Measurements from ENCODE around the gene KIF9. TPM values are rescaled to one million over a fixed set of nuclear protein-coding genes. Genes with fewer than 3 reads are reported as not detected.
"Not testable (repeated sequence)": the region's sequence is repeated elsewhere in the genome, so short reads cannot be mapped to it uniquely, and the experiment has no call there.

Gene KIF9
- total RNA-seq, 2 donors from 2014 or later = 5.3 to 13.4 TPM

- no peaks in the 10 kb centered on the region for H3K36me3 ChIP-seq
- H3K4me3 ChIP-seq = no peak overlapping the region
- H3K9ac ChIP-seq (ENCODE audit: low read depth in 2 of 2, low read length in 2 of 2) = no peak overlapping the region
- H3K4me1 ChIP-seq = no peaks in the 10 kb centered on the region
- H3K27me3 ChIP-seq = no peaks in the 10 kb centered on the region
- H3K9me3 ChIP-seq = no peaks in the 10 kb centered on the region
- DNase-seq = no peak
- no peak overlapping the region for H3K27ac ChIP-seq
- intact Hi-C loops (cut with DNase I) = no loop called here
- TF ChIP-seq CTCF (IDR thresholded peaks at IDR 0.05) = no peak
Observed at GRCh38 chr3:47227678-47228077, 54.9 kb downstream of the KIF9 start.

- no peak for TF ChIP-seq CTCF (IDR thresholded peaks at IDR 0.05)
- Histone ChIP-seq H3K4me3 (no peak overlapping the region), H3K9ac (ENCODE audit: low read depth in 2 of 2, low read length in 2 of 2) (no peak overlapping the region), H3K27ac (no peak overlapping the region), H3K4me1 (no peaks in the 10 kb centered on the region), H3K9me3 (no peaks in the 10 kb centered on the region), H3K27me3 (no peaks in the 10 kb centered on the region), H3K36me3 (no peaks in the 10 kb centered on the region)
- intact Hi-C loops (cut with DNase I) = no loop called here
- DNase-seq = no peak
Observed at GRCh38 chr3:47225310-47225906, 57.2 kb downstream of the KIF9 start.

GRCh38 chr3:47223755-47224154, 58.8 kb downstream of the KIF9 start:
- intact Hi-C loops (cut with DNase I) = no loop called here
- Histone ChIP-seq H3K36me3 (no peaks in the 10 kb centered on the region), H3K9ac (ENCODE audit: low read depth in 2 of 2, low read length in 2 of 2) (no peak overlapping the region), H3K27ac (no peak overlapping the region), H3K27me3 (no peaks in the 10 kb centered on the region), H3K9me3 (no peaks in the 10 kb centered on the region), H3K4me3 (no peak overlapping the region), H3K4me1 (no peaks in the 10 kb centered on the region)
- no peak for TF ChIP-seq CTCF (IDR thresholded peaks at IDR 0.05)
- DNase-seq = no peak

GRCh38 chr3:47221798-47222197, 60.8 kb downstream of the KIF9 start:
- DNase-seq = no peak
- no peak overlapping the region for H3K9ac ChIP-seq (ENCODE audit: low read depth in 2 of 2, low read length in 2 of 2)
- no peaks in the 10 kb centered on the region for H3K36me3 ChIP-seq
- no peaks in the 10 kb centered on the region for H3K27me3 ChIP-seq
- intact Hi-C loops (cut with DNase I) = no loop called here
- H3K4me1 ChIP-seq = no peaks in the 10 kb centered on the region
- TF ChIP-seq CTCF (IDR thresholded peaks at IDR 0.05) = no peak
- no peak overlapping the region for H3K27ac ChIP-seq
- H3K4me3 ChIP-seq = no peak overlapping the region
- H3K9me3 ChIP-seq = no peaks in the 10 kb centered on the region

- no peaks in the 10 kb centered on the region for H3K27me3 ChIP-seq
- no peak for DNase-seq
- intact Hi-C loops (cut with DNase I) = no loop called here
Observed at GRCh38 chr3:47210863-47211405, 71.7 kb downstream of the KIF9 start.

GRCh38 chr3:47206022-47206421, 76.6 kb downstream of the KIF9 start:
- not testable (repeated sequence) for H3K36me3 ChIP-seq

More at GRCh38 chr3:47210863-47211405, 71.7 kb downstream of the KIF9 start:
- H3K4me1 ChIP-seq = no peaks in the 10 kb centered on the region
- no peaks in the 10 kb centered on the region for H3K36me3 ChIP-seq
- H3K4me3 ChIP-seq = no peak overlapping the region
- no peak for TF ChIP-seq CTCF (IDR thresholded peaks at IDR 0.05)
- no peaks in the 10 kb centered on the region for H3K9me3 ChIP-seq
- H3K9ac ChIP-seq (ENCODE audit: low read depth in 2 of 2, low read length in 2 of 2) = no peak overlapping the region
- H3K27ac ChIP-seq = no peak overlapping the region

More at GRCh38 chr3:47206022-47206421, 76.6 kb downstream of the KIF9 start:
- H3K4me1 ChIP-seq; DNase-seq; H3K4me3 ChIP-seq; intact Hi-C loops (cut with DNase I); H3K9ac ChIP-seq (ENCODE audit: low read depth in 2 of 2, low read length in 2 of 2); H3K9me3 ChIP-seq; H3K27me3 ChIP-seq; H3K27ac ChIP-seq: not testable (repeated sequence)

Measured in colonic mucosa (tissue), 4 donors.